Thyroid gland (tissue), 4 donors: ENCODE results near the gene CETN1.

ENCODE experiments used
- POLR2A ChIP-seq, 2 donors: fragments of 450-650 bp; IDR thresholded peaks; one replicate each; pipeline ENCODE4 v1.6.1; 2017; ENCODE audit warnings: antibody characterized with exemption in 2 of 2, mild to moderate bottlenecking in 2 of 2, moderate library complexity in 1 of 2
- TF ChIP-seq, protein P1 (sequence below), 6 experiments: fragments of 200-600 bp in 3 of 6; fragments of 450-650 bp in 3 of 6; sonication (generic) in 3 of 6; IDR thresholded peaks; one replicate each; pipeline ENCODE4 v1.5.1; 2016 to 2019; ENCODE audit warnings: antibody characterized with exemption in 6 of 6, mild to moderate bottlenecking in 2 of 6, inconsistent platforms in 1 of 6, moderate library complexity in 1 of 6

DNA sequence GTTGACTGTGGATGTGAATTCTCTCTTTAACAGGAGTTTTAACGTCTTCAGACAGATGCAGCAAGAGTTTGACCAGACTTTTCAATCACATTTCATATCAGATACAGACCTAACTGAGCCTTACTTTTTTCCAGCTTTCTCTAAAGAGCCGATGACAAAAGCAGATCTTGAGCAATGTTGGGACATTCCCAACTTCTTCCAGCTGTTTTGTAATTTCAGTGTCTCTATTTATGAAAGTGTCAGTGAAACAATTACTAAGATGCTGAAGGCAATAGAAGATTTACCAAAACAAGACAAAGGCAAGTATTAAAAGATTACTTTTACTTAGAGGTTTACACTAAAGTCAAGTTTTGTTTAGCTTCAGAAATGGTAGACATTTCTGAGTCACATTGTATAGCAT lies 47.1 kb downstream of the CETN1 start:
- TF ChIP-seq, protein P1, sequence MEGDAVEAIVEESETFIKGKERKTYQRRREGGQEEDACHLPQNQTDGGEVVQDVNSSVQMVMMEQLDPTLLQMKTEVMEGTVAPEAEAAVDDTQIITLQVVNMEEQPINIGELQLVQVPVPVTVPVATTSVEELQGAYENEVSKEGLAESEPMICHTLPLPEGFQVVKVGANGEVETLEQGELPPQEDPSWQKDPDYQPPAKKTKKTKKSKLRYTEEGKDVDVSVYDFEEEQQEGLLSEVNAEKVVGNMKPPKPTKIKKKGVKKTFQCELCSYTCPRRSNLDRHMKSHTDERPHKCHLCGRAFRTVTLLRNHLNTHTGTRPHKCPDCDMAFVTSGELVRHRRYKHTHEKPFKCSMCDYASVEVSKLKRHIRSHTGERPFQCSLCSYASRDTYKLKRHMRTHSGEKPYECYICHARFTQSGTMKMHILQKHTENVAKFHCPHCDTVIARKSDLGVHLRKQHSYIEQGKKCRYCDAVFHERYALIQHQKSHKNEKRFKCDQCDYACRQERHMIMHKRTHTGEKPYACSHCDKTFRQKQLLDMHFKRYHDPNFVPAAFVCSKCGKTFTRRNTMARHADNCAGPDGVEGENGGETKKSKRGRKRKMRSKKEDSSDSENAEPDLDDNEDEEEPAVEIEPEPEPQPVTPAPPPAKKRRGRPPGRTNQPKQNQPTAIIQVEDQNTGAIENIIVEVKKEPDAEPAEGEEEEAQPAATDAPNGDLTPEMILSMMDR (IDR thresholded peaks at IDR 0.05), result no peak
- TF ChIP-seq POLR2A (IDR thresholded peaks at IDR 0.05), result no peak
